ENCODE data around the gene SMOC2. TPM values are rescaled to one million over a fixed set of nuclear protein-coding genes. Genes with fewer than 3 reads are reported as not detected.

SMOC2 gene
- total and polyA plus RNA-seq, 7 donors = 12.3 to 90.3 (median 22.8) TPM

DNA sequence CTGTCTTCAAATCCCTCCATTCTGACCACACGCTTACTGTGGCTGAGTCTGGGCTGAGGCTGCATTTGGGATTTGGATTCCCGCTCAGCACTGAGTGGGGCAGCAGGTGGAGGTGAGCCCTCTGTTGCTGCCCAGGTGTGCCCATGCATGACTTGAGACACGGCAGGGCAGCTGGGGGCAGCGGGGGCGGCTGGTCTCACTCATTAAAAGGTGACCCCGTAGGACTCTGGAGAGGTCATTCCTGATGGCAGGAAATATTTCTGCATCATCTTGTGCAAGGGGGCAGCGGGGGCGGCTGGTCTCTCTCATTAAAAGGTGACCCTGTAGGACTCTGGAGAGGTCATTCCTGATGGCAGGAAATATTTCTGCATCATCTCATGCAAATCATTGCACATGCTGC, 49.8 kb downstream of the SMOC2 start:
- Histone ChIP-seq H3K4me3 (no peak overlapping the region), H3K36me3 (ENCODE audit: insufficient read depth in 1 of 2, low read depth in 1 of 2) (no peaks in the 10 kb centered on the region), H3K9me3 (no peaks in the 10 kb centered on the region), H3K27me3 (ENCODE audit: insufficient read depth in 3 of 3, low read length in 2 of 3) (peaks cover 0 to 12% (median 0%) of the 10 kb centered on the region in 3 donors), H3K4me1 (no peaks in the 10 kb centered on the region), H3K27ac (no peak overlapping the region)
- ATAC-seq (no peak), DNase-seq (no peak)
- WGBS, 3 donors = 76 to 80% (median 80%) methylated on average over 8 of the region's 8 CpGs
- intact Hi-C loops (cut with DNase I) = no loop called here
- TF ChIP-seq, protein P1, sequence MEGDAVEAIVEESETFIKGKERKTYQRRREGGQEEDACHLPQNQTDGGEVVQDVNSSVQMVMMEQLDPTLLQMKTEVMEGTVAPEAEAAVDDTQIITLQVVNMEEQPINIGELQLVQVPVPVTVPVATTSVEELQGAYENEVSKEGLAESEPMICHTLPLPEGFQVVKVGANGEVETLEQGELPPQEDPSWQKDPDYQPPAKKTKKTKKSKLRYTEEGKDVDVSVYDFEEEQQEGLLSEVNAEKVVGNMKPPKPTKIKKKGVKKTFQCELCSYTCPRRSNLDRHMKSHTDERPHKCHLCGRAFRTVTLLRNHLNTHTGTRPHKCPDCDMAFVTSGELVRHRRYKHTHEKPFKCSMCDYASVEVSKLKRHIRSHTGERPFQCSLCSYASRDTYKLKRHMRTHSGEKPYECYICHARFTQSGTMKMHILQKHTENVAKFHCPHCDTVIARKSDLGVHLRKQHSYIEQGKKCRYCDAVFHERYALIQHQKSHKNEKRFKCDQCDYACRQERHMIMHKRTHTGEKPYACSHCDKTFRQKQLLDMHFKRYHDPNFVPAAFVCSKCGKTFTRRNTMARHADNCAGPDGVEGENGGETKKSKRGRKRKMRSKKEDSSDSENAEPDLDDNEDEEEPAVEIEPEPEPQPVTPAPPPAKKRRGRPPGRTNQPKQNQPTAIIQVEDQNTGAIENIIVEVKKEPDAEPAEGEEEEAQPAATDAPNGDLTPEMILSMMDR (IDR thresholded peaks at IDR 0.05) = no peak

DNA sequence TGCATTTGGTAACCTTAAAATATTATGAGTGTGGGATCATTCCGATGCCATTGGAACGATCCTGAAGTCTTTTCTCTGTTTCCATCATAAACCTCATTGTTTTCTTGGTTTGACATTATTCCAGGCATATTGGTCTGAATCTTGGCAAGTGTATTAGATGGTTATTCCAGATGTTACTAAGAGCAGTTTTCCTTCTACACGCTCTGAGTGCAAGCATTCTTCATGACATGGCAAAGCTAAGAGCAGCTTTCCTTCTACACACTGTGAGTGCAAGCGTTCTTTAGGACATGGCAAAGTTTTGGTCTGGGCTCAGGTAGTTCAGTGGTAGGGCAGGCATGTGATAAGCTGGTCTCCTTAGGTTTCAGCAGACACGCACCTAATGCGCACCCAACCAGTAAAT, 53.0 kb downstream of the SMOC2 start:
- no peak overlapping the region for H3K27ac ChIP-seq
- peaks cover 0 to 6% (median 4%) of the 10 kb centered on the region in 3 donors for H3K27me3 ChIP-seq (ENCODE audit: insufficient read depth in 3 of 3, low read length in 2 of 3)
- TF ChIP-seq, protein P1 (IDR thresholded peaks at IDR 0.05) = no peak
- DNase-seq = no peak
- no peaks in the 10 kb centered on the region for H3K9me3 ChIP-seq
- peak in 1 of 4 donors; percentile 32 for ATAC-seq
- no peaks in the 10 kb centered on the region for H3K4me1 ChIP-seq
- WGBS, 3 donors = 52 to 54% (median 52%) methylated on average over 6 of the region's 6 CpGs
- H3K36me3 ChIP-seq (ENCODE audit: insufficient read depth in 1 of 2, low read depth in 1 of 2) = no peaks in the 10 kb centered on the region
- no peak overlapping the region for H3K4me3 ChIP-seq
- intact Hi-C loops (cut with DNase I) = no loop called here

DNA sequence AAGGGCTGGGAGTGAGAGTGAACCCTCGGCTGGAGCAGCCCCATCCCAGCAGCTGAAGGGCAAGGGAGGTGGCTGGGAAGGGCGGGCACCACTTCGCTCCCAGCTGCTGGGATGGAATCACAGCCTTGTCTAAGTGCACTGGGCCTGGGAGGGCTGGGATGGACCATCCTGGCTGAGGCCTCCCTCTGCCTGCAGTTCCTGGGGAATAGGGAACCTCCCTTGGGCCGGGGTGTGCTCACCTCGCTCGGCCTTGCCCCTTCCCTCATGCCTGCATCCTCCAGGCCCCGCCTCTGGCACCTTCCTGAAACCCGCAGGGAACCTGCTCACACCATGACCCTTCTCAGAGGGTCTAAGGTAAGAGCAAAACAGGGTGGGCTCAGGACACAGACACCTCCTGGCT, 53.7 kb downstream of the SMOC2 start:
- no peak for ATAC-seq
- 78 to 86% (median 84%) methylated on average over 8 of the region's 8 CpGs for WGBS, 3 donors

DNA sequence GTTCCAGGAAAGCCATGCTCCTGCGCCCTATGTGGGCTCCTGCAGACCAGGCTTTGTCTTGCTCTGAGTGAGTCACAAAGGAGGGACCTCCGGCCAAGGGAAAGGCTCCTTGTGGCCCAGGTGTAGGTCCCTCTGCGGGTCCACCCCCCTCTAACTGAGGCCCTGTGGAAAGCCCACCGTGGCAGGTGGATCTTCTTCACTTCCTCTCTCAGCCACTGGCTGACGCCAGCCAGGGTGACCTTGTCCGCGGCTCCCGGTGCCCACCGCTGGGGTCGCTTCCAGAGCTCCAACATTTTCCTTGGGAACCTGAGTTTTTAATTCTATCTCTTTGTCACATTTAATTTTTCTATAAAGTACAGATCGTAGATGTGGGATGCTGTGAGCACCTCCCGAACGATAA, 54.1 kb downstream of the SMOC2 start:
- no peak overlapping the region for H3K4me3 ChIP-seq
- no peaks in the 10 kb centered on the region for H3K9me3 ChIP-seq
- DNase-seq (no peak), ATAC-seq (no peak)
- no peaks in the 10 kb centered on the region for H3K36me3 ChIP-seq (ENCODE audit: insufficient read depth in 1 of 2, low read depth in 1 of 2)
- no peaks in the 10 kb centered on the region for H3K4me1 ChIP-seq
- TF ChIP-seq, protein P1 (IDR thresholded peaks at IDR 0.05) = no peak
- intact Hi-C loops (cut with DNase I) = no loop called here
- peaks cover 0 to 11% (median 4%) of the 10 kb centered on the region in 3 donors for H3K27me3 ChIP-seq (ENCODE audit: insufficient read depth in 3 of 3, low read length in 2 of 3)
- H3K27ac ChIP-seq = no peak overlapping the region
- WGBS, 3 donors = 91 to 98% (median 93%) methylated on average over 13 of the region's 13 CpGs

More for the DNA sequence above, 53.7 kb downstream of the SMOC2 start:
- H3K27ac ChIP-seq = no peak overlapping the region
- DNase-seq = no peak
- H3K4me1 ChIP-seq = no peaks in the 10 kb centered on the region
- H3K4me3 ChIP-seq = no peak overlapping the region
- intact Hi-C loops (cut with DNase I) = no loop called here
- no peaks in the 10 kb centered on the region for H3K36me3 ChIP-seq (ENCODE audit: insufficient read depth in 1 of 2, low read depth in 1 of 2)
- H3K9me3 ChIP-seq = no peaks in the 10 kb centered on the region
- peaks cover 0 to 10% (median 4%) of the 10 kb centered on the region in 3 donors for H3K27me3 ChIP-seq (ENCODE audit: insufficient read depth in 3 of 3, low read length in 2 of 3)
- TF ChIP-seq, protein P1 (IDR thresholded peaks at IDR 0.05) = no peak

DNA sequence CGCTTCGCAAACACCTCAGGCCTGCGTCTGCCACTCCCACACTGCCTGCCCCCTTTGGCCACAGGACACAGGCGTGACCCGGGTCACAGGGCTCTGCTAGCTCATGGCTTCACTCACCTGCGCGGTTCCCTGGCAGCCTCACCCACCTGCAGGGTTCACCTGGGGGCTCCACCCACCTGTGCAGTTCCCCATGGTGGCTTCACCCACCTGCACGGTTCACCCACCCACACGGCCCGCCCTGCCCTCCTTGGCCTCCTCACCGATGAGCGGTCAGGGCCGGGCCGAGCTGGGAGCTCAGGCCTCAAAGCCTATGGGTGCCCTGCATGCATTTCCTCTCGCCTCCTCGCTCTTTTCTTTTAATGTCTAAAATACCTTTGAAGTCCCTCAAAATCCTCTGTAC, 54.7 kb downstream of the SMOC2 start:
- Histone ChIP-seq H3K36me3 (ENCODE audit: insufficient read depth in 1 of 2, low read depth in 1 of 2) (no peaks in the 10 kb centered on the region), H3K4me3 (no peak overlapping the region), H3K4me1 (no peaks in the 10 kb centered on the region), H3K9me3 (no peaks in the 10 kb centered on the region), H3K27me3 (ENCODE audit: insufficient read depth in 3 of 3, low read length in 2 of 3) (peaks cover 0 to 7% (median 7%) of the 10 kb centered on the region in 3 donors), H3K27ac (no peak overlapping the region)
- TF ChIP-seq, protein P1 (IDR thresholded peaks at IDR 0.05) = no peak
- intact Hi-C loops (cut with DNase I) = no loop called here
- WGBS, 3 donors = 89 to 94% (median 89%) methylated on average over 15 to 16 of the region's 16 CpGs
- DNase-seq = no peak
- no peak for ATAC-seq

All from psoas muscle (tissue), 8 donors.